ENCODE data around the gene CD9. TPM values are rescaled to one million over a fixed set of nuclear protein-coding genes. Genes with fewer than 3 reads are reported as not detected.
"Not testable (repeated sequence)": the region's sequence is repeated elsewhere in the genome, so short reads cannot be mapped to it uniquely, and the experiment has no call there.

Gene CD9
- total RNA-seq, 1 donor from 2014 or later = 437 TPM

GRCh38 chr12:6185961-6186827 is 14.0 kb upstream of the CD9 start:
- intact Hi-C loops (cut with DNase I) = no loop called here
- peaks cover 36% of the 10 kb centered on the region for H3K4me1 ChIP-seq

GRCh38 chr12:6187948-6188793 is 12.0 kb upstream of the CD9 start:
- intact Hi-C loops (cut with DNase I) = no loop called here
- DNase-seq = no peak

More at GRCh38 chr12:6185961-6186827, 14.0 kb upstream of the CD9 start:
- Histone ChIP-seq H3K27ac (no peak overlapping the region), H3K27me3 (ENCODE audit: low read depth) (no peaks in the 10 kb centered on the region), H3K36me3 (no peaks in the 10 kb centered on the region), H3K9me3 (no peaks in the 10 kb centered on the region), H3K4me3 (no peak overlapping the region)
- DNase-seq (no peak), ATAC-seq (no peak)
- TF ChIP-seq CTCF (IDR thresholded peaks at IDR 0.05) = no peak

GRCh38 chr12:6189028-6189427 is 11.2 kb upstream of the CD9 start:
- Histone ChIP-seq H3K36me3 (no peaks in the 10 kb centered on the region), H3K4me3 (no peak overlapping the region), H3K9me3 (no peaks in the 10 kb centered on the region), H3K4me1 (peaks cover 17% of the 10 kb centered on the region), H3K27me3 (ENCODE audit: low read depth) (no peaks in the 10 kb centered on the region), H3K27ac (no peak overlapping the region)
- intact Hi-C loops (cut with DNase I) = no loop called here
- ATAC-seq (no peak), DNase-seq (no peak)
- no peak for TF ChIP-seq CTCF (IDR thresholded peaks at IDR 0.05)

More at GRCh38 chr12:6187948-6188793, 12.0 kb upstream of the CD9 start:
- Histone ChIP-seq H3K4me3 (no peak overlapping the region), H3K27me3 (ENCODE audit: low read depth) (no peaks in the 10 kb centered on the region), H3K9me3 (no peaks in the 10 kb centered on the region), H3K36me3 (no peaks in the 10 kb centered on the region), H3K4me1 (peaks cover 25% of the 10 kb centered on the region), H3K27ac (peak overlapping the region; percentile 11)
- TF ChIP-seq CTCF (IDR thresholded peaks at IDR 0.05) = no peak
- no peak for ATAC-seq

- H3K4me3 ChIP-seq; ATAC-seq; H3K27ac ChIP-seq; H3K27me3 ChIP-seq (ENCODE audit: low read depth); DNase-seq; intact Hi-C loops (cut with DNase I); H3K36me3 ChIP-seq; H3K9me3 ChIP-seq: not testable (repeated sequence)
- H3K4me1 ChIP-seq = peaks cover 14% of the 10 kb centered on the region
These were observed 10.1 kb upstream of the CD9 start for GRCh38 chr12:6189952-6190598.

- DNase-seq; H3K4me3 ChIP-seq; ATAC-seq; intact Hi-C loops (cut with DNase I); H3K27me3 ChIP-seq (ENCODE audit: low read depth); H3K9me3 ChIP-seq; H3K27ac ChIP-seq; H3K36me3 ChIP-seq: not testable (repeated sequence)
- H3K4me1 ChIP-seq = peaks cover 21% of the 10 kb centered on the region
These were observed 9.3 kb upstream of the CD9 start for GRCh38 chr12:6190767-6191530.
